HT1080 (cell line): ENCODE measurements around the gene LDLRAD3. TPM values are rescaled to one million over a fixed set of nuclear protein-coding genes. Genes with fewer than 3 reads are reported as not detected.
A peak's percentile ranks its signal among the peaks of the same experiment; 100 is the strongest.

ENCODE experiments used
- DNase-seq: peaks from one replicate; pipeline ENCODE4 v3.0.0-alpha.2; 2015; ENCODE audit warnings: low read depth
- total RNA-seq: library from RNA; depleted of rRNA; stranded (reverse); fragments of >200 nt; shearing (Covaris generic); gene quantifications from 2 replicates; pipeline ENCODE4 v1.2.3, GENCODE V29; 2014

Gene LDLRAD3
- total RNA-seq, 1 experiment from 2014 or later, result 14.5 TPM

GRCh38 chr11:36196411-36196998 is 252.6 kb downstream of the LDLRAD3 start:
- no peak for DNase-seq

GRCh38 chr11:36201411-36201810 is 257.5 kb downstream of the LDLRAD3 start:
- no peak for DNase-seq

GRCh38 chr11:36205536-36205935 is 261.7 kb downstream of the LDLRAD3 start:
- no peak for DNase-seq

GRCh38 chr11:36210529-36210928 is 266.7 kb downstream of the LDLRAD3 start:
- DNase-seq, result no peak

- DNase-seq, result no peak
Measured at GRCh38 chr11:36211761-36212430, 268.0 kb downstream of the LDLRAD3 start.

- DNase-seq, result no peak
Measured at GRCh38 chr11:36212564-36213392, 268.9 kb downstream of the LDLRAD3 start.

- no peak for DNase-seq
Measured at GRCh38 chr11:36213393-36213840, 269.6 kb downstream of the LDLRAD3 start.

GRCh38 chr11:36214480-36214879 is 270.6 kb downstream of the LDLRAD3 start:
- peak; percentile 23 for DNase-seq

GRCh38 chr11:36214976-36215692 is 271.3 kb downstream of the LDLRAD3 start:
- no peak for DNase-seq

GRCh38 chr11:36215693-36216060 is 271.8 kb downstream of the LDLRAD3 start:
- no peak for DNase-seq

- DNase-seq, result no peak
Measured at GRCh38 chr11:36216061-36216615, 272.3 kb downstream of the LDLRAD3 start.

- no peak for DNase-seq
Measured at GRCh38 chr11:36218283-36218921, 274.5 kb downstream of the LDLRAD3 start.

GRCh38 chr11:36219996-36220395 is 276.1 kb downstream of the LDLRAD3 start:
- DNase-seq, result no peak

- DNase-seq, result no peak
Measured at GRCh38 chr11:36222831-36223635, 279.2 kb downstream of the LDLRAD3 start.

GRCh38 chr11:36224209-36224882 is 280.5 kb downstream of the LDLRAD3 start:
- no peak for DNase-seq

- DNase-seq, result no peak
Measured at GRCh38 chr11:36227044-36227443, 283.2 kb downstream of the LDLRAD3 start.

- DNase-seq, result no peak
Measured at GRCh38 chr11:36228689-36229088, 284.8 kb downstream of the LDLRAD3 start.

- no peak for DNase-seq
Measured at GRCh38 chr11:36229091-36229705, 285.3 kb downstream of the LDLRAD3 start.
